Lower lobe of right lung (tissue), 2 donors: ENCODE results near the gene POM121L12. TPM values are rescaled to one million over a fixed set of nuclear protein-coding genes. Genes with fewer than 3 reads are reported as not detected.

Experiments
- ATAC-seq, 2 donors: fragments of 200-7000 bp; cut with Tn5 transposase; one replicate each; pipeline ENCODE4 v1.9.1; 2020 to 2022; ENCODE audit warnings: mild to moderate bottlenecking in 2 of 2, moderate library complexity in 2 of 2
- DNase-seq: peaks from one replicate; pipeline ENCODE4 v3.0.0-alpha.2; 2020
- H3K27ac ChIP-seq: fragments of 200-600 bp; one replicate; pipeline ENCODE4 v1.8.0; 2022
- H3K27me3 ChIP-seq: fragments of 200-600 bp; one replicate; pipeline ENCODE4 v1.8.0; 2022; ENCODE audit warnings: low read depth
- H3K36me3 ChIP-seq: fragments of 200-600 bp; one replicate; pipeline ENCODE4 v1.8.0; 2022; ENCODE audit warnings: mild to moderate bottlenecking
- H3K4me1 ChIP-seq: fragments of 200-600 bp; one replicate; pipeline ENCODE4 v1.8.0; 2022
- H3K4me3 ChIP-seq: fragments of 200-600 bp; one replicate; pipeline ENCODE4 v1.8.0; 2022; ENCODE audit warnings: mild to moderate bottlenecking
- H3K9me3 ChIP-seq: fragments of 200-600 bp; one replicate; pipeline ENCODE4 v1.8.0; 2022
- CTCF ChIP-seq: fragments of 200-600 bp; IDR thresholded peaks from one replicate; pipeline ENCODE4 v1.8.0; 2022; ENCODE audit warnings: antibody characterized with exemption, mild to moderate bottlenecking
- intact Hi-C: fragments of 100-400 bp; cut with DNase I; formaldehyde crosslinking; loops from one replicate; pipeline ENCODE4 v1.11.0; 2022
- total RNA-seq: library from RNA; stranded (reverse); fragmentation: NEBNext Ultra II Directional; extraction: Animal tissue kit (Norgen Biotek cat#: 25700); gene quantifications from one replicate; pipeline ENCODE4 v1.2.1, GENCODE V29; 2021
- donor health status: DM: no; HTN: yes; CAD: no; lungs with severe emphysema.

Gene POM121L12
- total RNA-seq, 1 donor from 2014 or later, result not detected

DNA sequence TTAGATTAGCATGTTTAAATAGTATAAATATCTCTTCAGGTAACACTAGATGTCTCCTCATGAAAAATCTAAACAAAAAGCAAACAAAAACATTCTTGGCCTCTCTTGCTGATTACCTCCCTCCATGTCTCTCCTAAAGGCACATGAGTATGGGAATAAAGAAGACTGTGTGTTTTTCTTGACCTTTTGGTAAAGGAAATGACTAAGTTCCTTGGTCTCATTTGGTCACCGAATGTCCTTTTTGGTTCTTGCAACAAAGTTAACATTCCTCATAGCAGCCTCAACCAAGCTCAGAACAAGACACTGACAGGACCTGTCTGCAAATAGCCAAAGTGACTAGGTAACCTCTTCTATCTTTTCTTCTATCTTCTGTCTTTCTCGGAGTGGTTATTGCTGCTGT lies 35.5 kb downstream of the POM121L12 start:
- H3K9me3 ChIP-seq, result no peaks in the 10 kb centered on the region
- no peaks in the 10 kb centered on the region for H3K4me1 ChIP-seq
- DNase-seq, result no peak
- no peak for ATAC-seq
- no peak overlapping the region for H3K4me3 ChIP-seq
- no peaks in the 10 kb centered on the region for H3K36me3 ChIP-seq
- TF ChIP-seq CTCF, result no peak
- no peak overlapping the region for H3K27ac ChIP-seq
- no peaks in the 10 kb centered on the region for H3K27me3 ChIP-seq
- intact Hi-C loops, result no loop called here
